ENCODE data around the gene LRRN3. TPM values are rescaled to one million over a fixed set of nuclear protein-coding genes. Genes with fewer than 3 reads are reported as not detected.
A peak's percentile ranks its signal among the peaks of the same experiment; 100 is the strongest.

LRRN3 gene
- polyA plus RNA-seq, 2 of the 4 experiments (the other 2 are of a cell fraction) = 0.05 to 0.06 TPM

- no peak for FAIRE-seq
- no peaks in the 10 kb centered on the region for H3K4me1 ChIP-seq
- H3K27ac ChIP-seq = no peak overlapping the region
- peaks cover 17% of the 10 kb centered on the region for H3K9me3 ChIP-seq
- DNase-seq (ENCODE audit: low read depth in 1 of 2, low spot score in 1 of 2) = no peak
- TF ChIP-seq CBX8 (IDR thresholded peaks at IDR 0.05) = no peak
- TF ChIP-seq ZFP36 (IDR thresholded peaks at IDR 0.05; ENCODE audit: borderline replicate concordance, partially characterized antibody) = peak; percentile 27
- no peak for ATAC-seq
- POLR2A ChIA-PET = no interaction called here
- CTCF ChIA-PET = no interaction called here
- no peak overlapping the region for H3K4me2 ChIP-seq
- H3K4me3 ChIP-seq = no peak overlapping the region
- WGBS (ENCODE audit: missing lambda C conversion rate) = 83% methylated on average over 1 of the region's 1 CpG
Observed at GRCh38 chr7:111063166-111063565, 27.8 kb upstream of the LRRN3 start.

- Histone ChIP-seq H3K4me3 (no peak overlapping the region), H3K4me1 (peaks cover 3% of the 10 kb centered on the region; the same call in 1 of the 3 replicates), H3K27ac (no peak overlapping the region), H3K9me3 (peaks cover 17% of the 10 kb centered on the region), H3K4me2 (no peak overlapping the region)
- POLR2A ChIA-PET = no interaction called here
- ATAC-seq (no peak), DNase-seq (ENCODE audit: low read depth in 1 of 2, low spot score in 1 of 2) (no peak), FAIRE-seq (no peak)
- CTCF ChIA-PET = no interaction called here
- TF ChIP-seq ZC3H11A (IDR thresholded peaks at IDR 0.05) (no peak), FOSL2 (IDR thresholded peaks at IDR 0.05) (no peak), FOSL2 (CRISPR knock-in tag; IDR thresholded peaks at IDR 0.05) (no peak)
- 86% methylated on average over 4 of the region's 4 CpGs for WGBS (ENCODE audit: missing lambda C conversion rate)
Observed at GRCh38 chr7:111067251-111067650, 23.7 kb upstream of the LRRN3 start.

GRCh38 chr7:111067682-111068081 is 23.2 kb upstream of the LRRN3 start:
- 81% methylated on average over 2 of the region's 2 CpGs for WGBS (ENCODE audit: missing lambda C conversion rate)
- Histone ChIP-seq H3K27ac (no peak overlapping the region), H3K4me2 (no peak overlapping the region), H3K4me3 (no peak overlapping the region), H3K9me3 (peaks cover 14% of the 10 kb centered on the region), H3K4me1 (peaks cover 6% of the 10 kb centered on the region; the same call in 1 of the 3 replicates)
- no peak for DNase-seq (ENCODE audit: low read depth in 1 of 2, low spot score in 1 of 2)
- ChIA-PET CTCF (no interaction called here), POLR2A (no interaction called here)
- FAIRE-seq = no peak
- no peak for ATAC-seq
- TF ChIP-seq ELK1 (IDR thresholded peaks at IDR 0.05; ENCODE audit: low read depth, low read length) = no peak
- no peak for TF ChIP-seq USF2 (IDR thresholded peaks at IDR 0.05)
- no peak for TF ChIP-seq HOXB5 (CRISPR knock-in tag; IDR thresholded peaks at IDR 0.05)
- TF ChIP-seq CHD2 (IDR thresholded peaks at IDR 0.05; ENCODE audit: low read length, partially characterized antibody) = no peak
- no peak for TF ChIP-seq RAD21 (conservative IDR thresholded peaks at IDR 0.05 in 1 of 2, IDR thresholded peaks at IDR 0.05 in 1 of 2)
- TF ChIP-seq RARB (CRISPR knock-in tag; IDR thresholded peaks at IDR 0.05) = no peak
- no peak for TF ChIP-seq RFX5 (IDR thresholded peaks at IDR 0.05)

- 83% methylated on average over 2 of the region's 2 CpGs for WGBS (ENCODE audit: missing lambda C conversion rate)
- POLR2A ChIA-PET = no interaction called here
- CTCF ChIA-PET = no interaction called here
Observed at GRCh38 chr7:111068618-111069017, 22.3 kb upstream of the LRRN3 start.

More at GRCh38 chr7:111068618-111069017, 22.3 kb upstream of the LRRN3 start:
- H3K4me3 ChIP-seq = no peak overlapping the region
- H3K9me3 ChIP-seq = 0 out of 3 replicates have a peak, but pooled peaks cover 6% of the 10 kb centered on the region
- H3K4me1 ChIP-seq = peaks cover 8% of the 10 kb centered on the region; the same call in 1 of the 3 replicates
- DNase-seq (ENCODE audit: low read depth in 1 of 2, low spot score in 1 of 2) (no peak), ATAC-seq (no peak), FAIRE-seq (no peak)
- no peak overlapping the region for H3K27ac ChIP-seq
- H3K4me2 ChIP-seq = no peak overlapping the region
- TF ChIP-seq SREBF2 (IDR thresholded peaks at IDR 0.05) (no peak), MAZ (IDR thresholded peaks at IDR 0.05; ENCODE audit: borderline replicate concordance, low read depth, low read length) (no peak), EHMT2 (IDR thresholded peaks at IDR 0.05; ENCODE audit: low read depth) (no peak), CEBPB (IDR thresholded peaks at IDR 0.05) (no peak), ZFP36 (IDR thresholded peaks at IDR 0.05; ENCODE audit: borderline replicate concordance, partially characterized antibody) (no peak), HOXB5 (CRISPR knock-in tag; IDR thresholded peaks at IDR 0.05) (no peak), GATA3 (IDR thresholded peaks at IDR 0.05; ENCODE audit: borderline replicate concordance) (no peak), HEYL (CRISPR knock-in tag; IDR thresholded peaks at IDR 0.05) (no peak), PHF8 (IDR thresholded peaks at IDR 0.05; ENCODE audit: borderline replicate concordance, low read depth) (no peak), CBX8 (IDR thresholded peaks at IDR 0.05) (no peak), CBX2 (IDR thresholded peaks at IDR 0.05; ENCODE audit: borderline replicate concordance, low read depth) (no peak), HDAC2 (IDR thresholded peaks at IDR 0.05) (no peak), CTCF (IDR thresholded peaks at IDR 0.05) (no peak), KDM1A (IDR thresholded peaks at IDR 0.05; ENCODE audit: low read depth) (no peak), BHLHE40 (IDR thresholded peaks at IDR 0.05; ENCODE audit: low read depth, low read length) (no peak), HES2 (IDR thresholded peaks at IDR 0.05) (no peak)
